Epidermal melanocyte (primary cell): Measurements from ENCODE around the gene PPFIA1.
A peak's percentile ranks its signal among the peaks of the same experiment; 100 is the strongest.

Experiments used
- DNase-seq: peaks from one replicate; pipeline ENCODE4 v3.0.0; 2011; ENCODE audit warnings: low spot score; ENCODE audit not compliant: insufficient read length

The PPFIA1 gene

DNA sequence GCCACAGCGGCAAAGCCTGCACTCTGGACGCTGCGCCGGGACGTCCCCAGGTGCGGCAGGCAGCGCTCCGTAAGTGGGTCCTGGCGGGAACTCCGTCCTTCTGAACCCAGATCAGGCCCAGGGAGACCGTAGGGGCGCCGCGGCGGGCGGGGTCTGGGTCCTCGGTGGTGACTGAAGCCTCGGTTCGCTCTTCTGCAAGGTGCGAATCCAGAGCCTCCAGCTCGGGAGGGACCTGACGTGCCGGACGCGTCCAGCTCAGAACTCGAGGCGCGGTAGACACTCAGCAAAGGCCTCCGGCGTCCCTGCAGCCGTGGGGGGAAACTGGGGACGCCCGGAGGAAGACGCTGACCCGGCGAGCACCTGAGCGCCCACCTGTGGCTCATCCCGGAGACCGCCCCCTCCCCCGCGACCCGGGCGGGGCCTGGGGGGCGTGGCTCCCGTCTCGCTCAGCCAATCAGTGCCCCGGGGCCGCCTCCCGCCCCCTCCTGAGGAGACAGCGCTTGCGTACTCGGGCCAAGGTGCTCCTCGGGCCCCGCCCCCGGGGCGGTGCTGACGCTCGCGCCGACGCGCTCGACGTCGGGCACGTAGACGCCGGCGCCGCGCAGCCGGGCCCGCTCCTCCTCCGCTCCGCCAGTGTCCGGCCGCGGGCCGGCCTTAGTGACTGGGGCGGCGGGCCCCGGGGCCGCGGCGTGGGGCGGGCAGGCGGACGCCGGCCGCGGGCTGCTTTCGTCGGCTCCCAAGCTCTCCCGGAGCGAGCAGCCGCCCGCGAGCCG is at the start of gene PPFIA1:
TSS of gene PPFIA1 (plus strand) at position 587 of the 773 bp plus-strand sequence. CDS start 1,483 bp downstream, outside the sequence.
- DNase-seq, result peak; percentile 85

DNA sequence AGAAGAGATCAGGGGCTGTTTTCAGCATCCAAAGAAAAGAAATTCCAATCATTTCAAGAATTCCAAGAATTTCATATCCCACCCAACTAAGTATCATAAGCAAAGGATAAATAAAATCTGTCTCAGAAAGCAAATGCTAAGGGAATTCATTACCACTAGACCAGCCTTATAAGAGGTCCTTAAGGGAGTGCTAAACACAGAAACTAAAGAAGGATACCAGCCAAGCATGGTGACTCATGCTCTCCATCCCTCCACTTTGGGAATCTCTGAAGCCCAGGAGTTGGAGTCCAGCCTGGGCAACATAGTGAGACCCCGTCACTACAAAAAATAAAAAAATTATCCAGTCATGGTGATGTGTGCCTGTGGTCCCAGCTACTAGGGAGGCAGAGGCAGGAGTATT is 49.6 kb upstream of the PPFIA1 start:
- no peak for DNase-seq

DNA sequence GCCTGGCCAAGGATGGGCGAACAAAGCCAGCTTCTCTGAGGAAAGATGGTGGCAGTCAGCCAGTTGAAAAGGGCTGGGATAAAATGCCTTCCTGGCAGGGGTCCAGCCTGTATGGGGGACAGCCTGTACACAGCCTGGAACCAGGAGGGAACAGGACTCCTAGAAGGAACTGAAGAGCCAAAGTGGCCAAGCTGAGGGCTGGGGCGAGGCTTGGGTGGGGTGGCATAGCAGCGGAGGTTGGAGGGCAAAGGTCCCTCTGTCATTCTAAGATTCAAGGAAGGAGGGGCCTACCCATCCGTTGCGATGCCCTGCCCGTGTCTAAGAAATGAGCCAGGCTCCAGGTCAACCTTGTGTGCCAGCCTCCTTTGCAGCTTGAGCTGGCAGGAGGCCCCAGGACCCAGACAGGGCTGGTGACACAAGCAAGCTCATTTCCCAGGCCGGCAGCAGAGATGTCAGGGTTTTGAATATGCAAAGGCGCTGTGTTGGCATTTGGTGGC is 44.8 kb upstream of the PPFIA1 start:
- no peak for DNase-seq

DNA sequence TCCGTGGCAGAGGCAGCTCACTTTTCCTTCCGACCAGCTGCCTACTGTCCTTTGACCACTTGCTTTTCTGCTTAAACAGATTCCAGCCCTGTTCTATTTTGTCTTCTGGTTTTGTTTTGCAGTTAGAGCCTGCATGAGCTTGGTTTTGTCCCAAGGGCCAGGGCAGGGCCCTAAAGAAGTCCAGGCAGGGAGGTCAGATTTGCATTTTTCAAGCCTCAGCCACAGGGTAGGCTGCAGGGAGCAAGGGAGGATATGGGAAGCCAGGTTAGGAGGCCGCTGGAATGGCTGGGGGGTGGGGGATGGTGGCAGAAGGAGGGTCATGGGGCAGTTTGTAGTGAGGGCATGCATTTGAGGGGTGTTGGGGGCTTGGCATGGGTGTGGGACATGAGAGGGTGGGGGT is 44.3 kb upstream of the PPFIA1 start:
- no peak for DNase-seq

DNA sequence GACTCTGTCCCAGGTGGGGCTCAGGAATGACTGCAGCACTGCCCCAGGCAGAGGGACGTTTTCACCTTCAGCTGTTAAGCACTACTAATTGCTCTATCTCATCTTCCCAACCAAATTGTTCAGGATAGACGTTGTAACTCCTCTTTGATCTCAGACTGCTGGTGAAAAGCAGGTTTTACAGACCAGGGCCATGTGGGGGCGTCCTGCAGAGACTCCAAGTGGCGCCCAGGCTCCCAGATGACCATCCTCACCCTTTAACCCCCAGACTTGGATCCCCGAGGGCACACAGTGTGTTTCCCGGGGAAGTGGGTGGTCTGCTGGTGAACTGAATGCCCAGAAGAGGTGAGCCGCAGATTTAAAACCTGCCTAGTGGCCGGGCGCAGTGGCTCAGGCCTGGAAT is 43.5 kb upstream of the PPFIA1 start:
- no peak for DNase-seq

DNA sequence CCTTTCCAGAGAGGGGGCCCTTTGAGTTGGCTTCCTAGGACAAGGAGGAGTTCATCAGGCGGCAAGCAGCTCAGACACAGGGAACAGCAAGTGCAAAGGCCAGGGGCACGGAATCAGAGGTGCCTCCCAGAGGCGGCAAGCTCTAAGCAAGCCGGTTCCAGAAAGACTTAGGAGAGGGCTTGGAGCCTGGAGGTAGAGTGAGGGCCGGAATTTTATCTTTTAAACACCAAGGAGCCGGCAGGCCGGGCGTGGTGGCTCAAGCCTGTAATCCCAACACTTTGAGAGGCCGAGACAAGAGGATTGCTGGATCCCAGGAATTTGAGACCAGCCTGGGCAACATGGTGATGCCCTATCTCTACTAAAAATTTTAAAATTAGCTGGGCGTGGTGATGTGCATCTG is 40.8 kb upstream of the PPFIA1 start:
- DNase-seq, result no peak

DNA sequence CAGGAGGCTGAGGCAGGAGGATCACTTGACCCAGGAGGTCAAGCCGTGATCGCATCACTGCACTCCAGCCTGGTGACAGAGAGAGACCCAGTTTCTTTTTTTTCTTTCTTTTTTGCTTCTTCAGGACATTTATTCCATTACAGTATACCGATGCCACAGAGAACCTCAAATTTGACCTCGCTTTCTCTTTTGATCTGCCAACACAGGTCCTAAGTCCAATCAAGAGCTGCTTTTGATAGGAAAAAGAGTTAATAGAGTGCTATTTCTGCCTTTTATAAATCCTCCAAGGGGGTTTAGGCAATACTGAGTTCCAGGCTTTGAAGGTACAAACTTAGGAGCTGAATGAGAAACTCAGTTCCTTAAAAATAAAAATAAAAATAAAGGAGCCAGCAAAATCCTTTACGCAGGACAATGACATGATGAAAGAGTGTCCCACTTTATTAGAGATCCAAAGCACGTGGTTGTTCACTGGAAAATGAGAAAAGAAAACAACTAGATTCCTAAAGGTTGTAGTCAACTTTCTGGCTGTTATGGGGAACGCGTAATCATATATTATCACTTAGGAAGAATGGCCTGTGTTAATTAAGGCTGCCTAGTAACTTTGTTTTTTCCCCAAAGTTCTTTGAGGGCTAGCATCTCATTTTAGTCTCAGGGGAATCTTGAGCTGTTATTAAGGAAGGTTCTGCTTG is 40.2 kb upstream of the PPFIA1 start:
- no peak for DNase-seq

DNA sequence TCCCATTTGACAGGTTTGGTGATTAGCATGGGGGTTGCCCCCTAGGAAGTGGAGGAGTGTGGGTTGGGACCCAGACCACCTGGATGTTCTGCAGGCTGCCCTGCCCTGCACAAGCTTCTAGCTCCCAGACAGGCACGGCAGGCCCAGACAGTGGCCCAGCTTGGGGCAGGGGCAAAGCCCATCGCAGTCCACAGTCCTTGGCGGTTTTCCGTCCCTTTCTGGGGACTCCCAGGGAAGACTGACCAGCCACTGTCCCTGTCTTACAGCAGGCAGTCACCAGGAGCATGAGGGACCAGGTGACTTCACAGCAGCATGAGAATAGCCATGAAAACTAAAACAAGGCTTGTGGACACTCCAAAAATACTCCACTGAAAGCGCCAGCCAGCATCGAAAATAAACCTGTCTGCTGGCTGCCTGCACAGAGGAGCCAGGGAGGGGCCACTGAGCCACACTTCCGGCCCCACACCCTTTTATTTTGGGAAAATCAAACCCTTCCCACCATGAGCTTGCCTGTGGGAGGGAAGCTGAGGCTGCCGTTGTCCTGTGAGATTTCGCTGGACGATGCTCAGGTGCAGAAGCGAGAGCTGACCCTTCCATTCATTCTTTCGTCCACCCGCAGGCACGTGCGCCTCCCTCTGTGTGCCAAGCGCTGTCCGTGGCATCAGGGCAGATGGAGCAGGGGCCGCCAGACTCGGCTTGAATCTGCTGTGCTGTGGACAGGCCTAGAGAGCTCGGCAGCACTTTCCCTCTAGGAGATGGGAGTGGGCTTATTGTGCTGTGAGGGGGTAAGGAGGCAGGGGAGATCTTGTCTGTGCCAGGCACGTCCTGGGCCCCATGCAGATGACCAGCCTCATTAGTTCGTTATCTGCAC is 39.4 kb upstream of the PPFIA1 start:
- no peak for DNase-seq

DNA sequence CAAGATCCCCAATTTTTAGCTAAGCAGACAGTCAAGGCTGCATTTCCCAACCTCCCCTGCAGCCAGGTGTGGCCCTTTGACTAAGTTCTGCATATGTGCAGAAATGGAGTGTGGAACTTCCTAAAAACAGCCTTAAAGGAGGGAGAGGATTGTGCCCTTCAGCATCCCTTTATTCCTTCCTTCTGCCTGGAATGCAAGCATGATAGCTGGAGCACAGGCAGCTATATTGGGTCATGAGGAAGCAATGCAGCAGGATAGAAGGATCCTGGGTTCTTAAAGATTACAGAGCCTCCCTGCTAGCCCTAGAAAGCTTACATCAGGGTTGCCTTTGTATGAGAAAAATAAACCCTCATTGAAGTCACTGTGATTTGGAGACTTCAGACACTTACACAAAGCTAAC is 37.5 kb upstream of the PPFIA1 start:
- no peak for DNase-seq

DNA sequence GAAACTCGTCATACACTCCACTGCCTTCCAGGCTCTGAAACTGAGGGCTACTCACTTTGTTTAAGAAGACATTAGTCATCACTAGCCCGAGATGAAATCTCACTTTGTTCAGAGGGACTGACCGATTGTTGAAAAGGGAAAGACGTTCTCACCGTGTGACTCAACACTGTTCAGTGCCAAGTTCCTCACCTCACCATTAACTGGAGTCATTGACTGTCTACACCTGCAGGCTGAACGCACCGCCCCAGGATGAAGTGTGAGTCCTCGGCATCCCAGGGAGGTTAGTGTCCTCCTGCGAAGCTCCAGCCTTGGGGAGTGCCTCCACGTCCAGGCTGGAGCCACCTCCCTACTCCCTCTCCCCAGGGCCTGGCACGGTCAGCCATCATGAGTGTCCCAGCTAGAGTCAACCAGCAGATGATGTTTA is 37.0 kb upstream of the PPFIA1 start:
- DNase-seq, result no peak

DNA sequence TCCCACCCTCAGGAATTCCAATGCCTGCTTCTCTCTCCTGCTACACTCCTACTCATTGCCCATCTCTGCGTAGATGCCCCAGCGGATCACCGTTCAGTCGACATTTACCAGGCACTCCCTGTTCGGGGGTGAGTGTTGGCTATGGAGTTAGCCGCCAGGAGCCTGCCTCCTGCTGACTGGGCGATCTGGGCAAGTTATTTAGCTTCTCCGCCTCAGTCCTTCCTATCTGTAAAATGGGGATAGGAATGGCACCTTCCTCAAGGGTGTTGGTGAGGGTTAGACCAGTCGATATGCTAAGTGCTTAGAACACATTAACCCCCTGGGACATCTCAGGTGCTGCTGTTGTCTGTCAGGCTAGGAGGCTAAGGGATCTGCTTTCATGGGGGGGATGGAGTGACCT is 36.5 kb upstream of the PPFIA1 start:
- no peak for DNase-seq

DNA sequence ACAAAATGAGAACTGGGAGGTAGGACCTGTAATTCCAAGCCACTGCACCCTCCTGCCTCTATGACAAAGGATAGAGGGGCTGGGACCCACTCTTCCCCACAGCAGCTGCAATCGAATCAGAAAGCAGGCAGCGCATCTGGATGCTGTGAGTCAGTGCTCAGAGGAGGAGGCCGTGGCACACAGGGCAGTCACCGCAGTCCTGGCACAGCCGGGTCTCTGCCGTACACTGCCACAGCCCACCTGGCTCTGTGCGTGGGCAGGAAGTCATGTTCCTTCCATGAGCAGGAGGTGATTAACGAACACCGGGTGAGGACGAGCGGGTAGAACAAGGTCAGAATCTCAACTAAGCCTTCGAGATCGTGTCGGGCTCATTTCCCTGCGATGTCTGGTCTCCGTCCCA is 30.2 kb upstream of the PPFIA1 start:
- no peak for DNase-seq

DNA sequence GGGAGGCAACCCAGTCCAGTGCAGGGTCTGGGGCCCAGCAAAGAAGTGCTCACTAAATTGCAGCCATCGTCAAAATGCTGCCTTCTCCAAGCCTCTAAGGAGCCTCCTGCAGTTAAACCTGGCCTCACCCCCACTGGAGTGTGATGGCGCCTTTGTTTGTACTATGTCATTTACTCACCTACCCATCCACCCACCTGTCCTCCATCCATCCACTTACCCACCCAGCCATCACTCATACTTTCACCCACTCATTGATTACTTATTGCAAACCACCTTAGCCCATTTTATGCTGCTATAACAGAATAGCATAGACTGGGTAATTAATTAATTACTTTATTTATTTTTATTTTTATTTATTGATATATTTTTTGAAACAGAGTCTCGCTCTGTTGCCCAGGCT is 28.8 kb upstream of the PPFIA1 start:
- DNase-seq, result no peak

DNA sequence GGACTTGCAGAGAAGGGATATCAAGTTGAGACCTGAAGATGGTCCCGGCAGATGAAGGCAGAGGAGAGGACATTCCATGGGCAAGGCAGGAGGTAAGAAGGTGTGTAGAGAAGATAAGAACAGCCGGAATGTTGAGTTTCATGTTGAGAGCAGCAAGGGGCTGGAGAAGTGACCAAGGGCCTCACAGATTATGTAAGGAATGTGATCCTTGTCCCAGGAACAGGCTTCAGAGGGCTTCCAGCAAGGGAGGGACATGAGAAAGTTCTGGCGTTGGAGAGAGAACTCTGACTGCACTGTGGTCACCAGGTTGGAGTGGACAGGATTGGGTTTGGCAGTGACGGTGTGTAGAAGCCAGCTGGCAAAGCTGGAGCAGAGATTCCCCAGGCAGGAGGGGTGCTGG is 27.6 kb upstream of the PPFIA1 start:
- DNase-seq, result no peak

DNA sequence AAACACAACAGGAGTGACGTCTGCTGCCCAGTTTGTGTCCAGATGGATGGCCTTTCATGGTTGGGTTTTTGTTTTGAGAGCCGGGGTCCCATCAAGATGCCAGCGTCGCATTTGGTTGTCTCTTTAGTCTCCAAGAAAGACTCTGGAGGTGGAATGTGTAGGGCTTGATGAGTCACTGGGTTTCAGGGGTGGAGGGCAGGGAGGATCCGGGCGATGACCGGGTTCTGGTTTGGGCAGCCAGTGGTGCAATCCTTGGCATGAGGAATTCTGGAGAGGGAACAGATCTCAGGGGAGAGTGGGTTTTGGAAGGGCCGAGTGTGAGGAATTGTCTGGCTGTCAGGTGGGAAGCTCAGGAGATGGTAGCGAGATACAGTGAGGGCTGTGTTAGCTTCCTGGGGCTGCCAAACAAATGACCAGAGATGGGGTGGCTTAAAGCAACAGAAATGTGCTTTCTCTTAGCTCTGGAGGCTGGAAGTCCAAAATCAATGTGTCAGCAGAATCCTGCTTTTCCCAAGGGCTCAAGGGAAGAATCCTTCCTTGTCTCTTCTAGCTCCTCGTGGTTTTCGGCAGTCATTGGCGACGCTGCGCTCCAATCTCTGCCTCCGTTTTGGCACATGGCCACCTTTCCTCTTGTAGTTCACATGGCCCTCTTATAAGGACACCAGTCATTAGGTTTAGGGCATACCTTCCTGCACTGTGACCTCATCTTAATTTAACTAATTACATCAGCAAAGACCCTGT is 26.4 kb upstream of the PPFIA1 start:
- no peak for DNase-seq

DNA sequence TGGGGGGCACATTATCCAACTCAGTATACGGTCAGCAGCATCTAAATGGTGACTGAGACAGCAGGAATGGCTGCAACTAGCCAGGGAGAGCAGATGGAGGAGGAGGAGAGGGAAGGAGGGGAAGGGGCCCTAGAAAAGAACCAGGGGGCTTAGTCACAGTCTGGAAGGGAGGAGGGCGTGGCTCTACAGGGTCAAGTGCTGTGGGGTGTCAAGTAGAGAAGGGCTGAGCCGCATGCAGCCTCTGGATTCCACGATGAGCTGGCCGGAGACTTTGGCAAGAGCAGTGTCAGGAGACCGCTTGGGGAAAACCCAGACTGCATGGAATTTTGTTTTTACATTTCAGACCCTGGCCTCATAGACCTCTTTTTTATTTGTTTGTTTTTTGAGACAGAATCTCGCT is 25.8 kb upstream of the PPFIA1 start:
- no peak for DNase-seq

DNA sequence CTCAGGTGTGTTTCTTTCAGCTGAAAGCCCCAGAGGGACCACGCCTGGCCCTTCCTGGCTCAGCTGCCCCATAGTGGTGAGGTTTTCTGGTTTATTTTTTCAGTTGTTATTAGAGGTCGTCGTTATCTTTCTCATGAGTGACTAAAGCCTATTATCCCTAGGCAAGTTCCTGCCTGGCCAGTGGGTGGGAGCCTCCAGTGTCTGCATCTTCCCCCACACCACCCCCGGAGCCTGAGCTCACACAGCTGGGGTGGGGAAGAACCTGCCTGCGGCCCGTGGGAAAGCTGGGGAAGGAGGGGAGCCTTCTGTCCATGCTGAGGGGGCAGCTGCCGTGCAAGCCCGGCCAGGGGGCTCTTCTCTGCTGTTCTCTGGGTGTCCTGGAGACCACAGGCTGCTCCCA is 24.3 kb upstream of the PPFIA1 start:
- no peak for DNase-seq

DNA sequence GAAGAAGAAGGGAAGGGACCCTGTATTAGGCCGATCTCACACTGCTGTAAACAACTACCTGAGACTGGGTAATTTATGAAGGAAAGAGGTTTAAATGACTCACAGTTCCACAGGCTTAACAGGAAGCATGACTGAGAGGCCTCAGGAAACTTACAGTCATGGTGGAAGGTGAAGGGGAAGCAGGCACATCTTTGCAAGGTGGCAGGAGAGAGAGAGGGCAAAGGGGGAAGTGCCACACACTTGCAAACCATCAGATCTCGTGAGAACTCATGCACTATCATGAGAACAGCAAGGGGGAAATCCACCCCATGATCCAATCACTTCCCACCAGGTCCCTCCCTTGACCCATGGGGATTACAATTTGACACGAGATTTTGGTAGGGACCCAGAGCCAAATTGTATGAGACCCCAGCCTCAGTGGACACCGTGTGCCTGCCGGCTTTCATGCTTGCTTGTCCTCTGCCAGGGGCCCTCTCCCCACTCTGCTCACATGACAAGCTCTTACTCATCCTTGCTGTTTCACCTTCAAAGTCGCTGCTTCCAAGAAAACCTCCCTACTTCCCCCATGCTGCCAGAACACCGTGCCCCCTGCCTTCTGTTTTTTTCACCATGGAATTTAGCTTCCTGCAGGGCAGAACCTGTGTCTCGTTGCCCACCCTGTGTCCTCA is 23.3 kb upstream of the PPFIA1 start:
- DNase-seq, result no peak

DNA sequence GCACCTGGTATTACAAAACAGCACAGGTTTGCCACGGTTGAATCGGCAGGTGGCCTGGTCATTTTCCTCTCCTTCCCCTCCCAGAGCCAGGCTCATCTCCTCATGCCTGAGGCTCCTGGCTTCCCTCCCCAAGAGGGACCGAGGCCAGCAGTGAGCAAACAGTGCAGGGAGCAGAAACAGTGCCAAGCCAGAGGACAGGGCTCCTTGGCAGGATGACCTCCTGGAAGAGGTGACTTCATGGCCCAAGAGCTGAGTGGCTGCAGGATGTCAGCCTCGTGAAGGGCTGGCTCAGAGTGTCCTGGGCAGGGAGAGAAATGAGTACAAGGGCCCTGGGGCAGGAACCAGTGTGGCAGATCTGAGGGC is 22.8 kb upstream of the PPFIA1 start:
- DNase-seq, result no peak

DNA sequence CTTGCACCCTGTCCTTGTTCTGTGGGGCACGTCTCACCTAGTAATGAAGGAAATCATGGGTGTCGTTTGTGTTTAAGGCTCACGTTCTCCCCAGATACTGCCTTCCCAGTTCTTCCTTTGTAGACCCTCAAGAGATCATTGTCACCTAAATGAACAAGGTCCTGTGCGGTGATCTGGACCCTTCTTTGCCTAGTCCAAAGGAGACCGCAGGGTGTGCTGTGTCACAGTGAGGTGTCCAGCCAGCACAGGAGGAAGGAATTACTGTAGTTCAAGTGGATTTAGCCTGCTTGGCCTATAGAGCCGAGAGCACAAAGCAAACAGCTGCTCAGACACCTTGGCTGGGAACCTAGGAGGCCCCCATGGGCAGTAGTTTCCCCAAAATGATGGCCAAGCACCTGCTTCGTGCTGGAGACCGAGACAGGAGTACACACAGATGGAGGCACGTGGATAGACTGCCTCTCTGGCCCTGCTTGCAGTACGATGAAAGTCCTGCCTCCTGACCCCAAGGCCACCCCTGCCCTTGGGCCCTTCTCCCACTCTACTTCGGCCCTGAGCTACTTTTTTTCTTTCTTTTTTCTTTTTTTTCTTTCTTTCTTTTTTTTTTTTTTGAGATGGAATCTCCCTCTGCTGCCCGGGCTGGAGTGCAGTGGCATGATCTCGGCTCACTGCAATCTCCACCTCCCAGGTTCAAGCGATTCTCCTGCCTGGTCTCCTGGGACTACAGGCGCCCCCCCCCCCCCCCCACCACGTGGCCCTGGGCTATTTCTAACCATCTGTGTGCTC is 19.4 kb upstream of the PPFIA1 start:
- no peak for DNase-seq
